Keratinocyte (primary cell): ENCODE results near the gene SNAPC4.

Source experiments
- EZH2 ChIP-seq: IDR thresholded peaks from one replicate; pipeline ENCODE4 v1.6.1; 2012; ENCODE audit warnings: inconsistent platforms, mild to moderate bottlenecking, low read length, moderate library complexity
- TF ChIP-seq, protein P1 (sequence below), 3 experiments: IDR thresholded peaks in 1 of 3; conservative IDR thresholded peaks in 1 of 3; optimal IDR thresholded peaks in 1 of 3; 2 replicates in 2 of 3; 3 replicates in 1 of 3; pipeline versions ENCODE3 to v1.5.1; 2011; ENCODE audit warnings: low read length in 3 of 3, mild to moderate bottlenecking in 3 of 3, moderate library complexity in 2 of 3, control low read depth in 1 of 3, inconsistent platforms in 1 of 3; ENCODE audit not compliant: insufficient read depth in 2 of 3; ENCODE audit errors: extremely low read depth in 1 of 3

DNA sequence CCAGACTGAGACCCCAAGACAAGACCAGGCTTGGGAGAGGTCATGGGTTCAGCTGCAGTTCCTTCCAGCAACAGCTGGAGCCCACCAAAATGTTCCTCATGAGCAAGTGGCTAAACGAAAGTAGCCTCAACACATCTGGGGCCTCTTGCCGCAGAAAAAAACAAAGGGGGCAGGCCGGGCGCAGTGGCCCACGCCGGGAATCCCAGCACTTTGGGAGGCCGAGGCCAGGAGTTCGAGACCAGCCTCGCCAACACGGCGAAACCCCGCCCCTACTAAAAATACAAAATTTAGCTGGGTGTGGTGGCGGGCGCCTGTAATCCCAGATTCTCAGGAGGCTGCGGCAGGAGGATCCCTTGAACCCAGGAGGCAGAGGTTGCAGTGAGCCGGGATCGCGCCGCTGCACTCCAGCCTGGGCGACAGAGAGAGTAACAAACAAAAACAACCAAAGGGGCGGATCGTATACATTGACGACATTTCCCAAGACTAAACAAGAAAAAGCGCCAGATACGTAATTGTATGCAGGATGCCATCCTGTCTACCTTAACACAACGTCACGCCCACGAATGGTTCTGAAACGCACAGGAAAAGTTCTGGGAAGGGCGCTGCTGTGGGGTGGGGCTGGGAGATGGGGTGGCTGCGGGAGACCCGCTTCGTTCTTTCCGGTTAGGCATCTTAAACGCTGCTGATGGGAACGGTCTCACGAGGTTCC, 38.0 kb upstream of the SNAPC4 start:
- TF ChIP-seq, protein P1, sequence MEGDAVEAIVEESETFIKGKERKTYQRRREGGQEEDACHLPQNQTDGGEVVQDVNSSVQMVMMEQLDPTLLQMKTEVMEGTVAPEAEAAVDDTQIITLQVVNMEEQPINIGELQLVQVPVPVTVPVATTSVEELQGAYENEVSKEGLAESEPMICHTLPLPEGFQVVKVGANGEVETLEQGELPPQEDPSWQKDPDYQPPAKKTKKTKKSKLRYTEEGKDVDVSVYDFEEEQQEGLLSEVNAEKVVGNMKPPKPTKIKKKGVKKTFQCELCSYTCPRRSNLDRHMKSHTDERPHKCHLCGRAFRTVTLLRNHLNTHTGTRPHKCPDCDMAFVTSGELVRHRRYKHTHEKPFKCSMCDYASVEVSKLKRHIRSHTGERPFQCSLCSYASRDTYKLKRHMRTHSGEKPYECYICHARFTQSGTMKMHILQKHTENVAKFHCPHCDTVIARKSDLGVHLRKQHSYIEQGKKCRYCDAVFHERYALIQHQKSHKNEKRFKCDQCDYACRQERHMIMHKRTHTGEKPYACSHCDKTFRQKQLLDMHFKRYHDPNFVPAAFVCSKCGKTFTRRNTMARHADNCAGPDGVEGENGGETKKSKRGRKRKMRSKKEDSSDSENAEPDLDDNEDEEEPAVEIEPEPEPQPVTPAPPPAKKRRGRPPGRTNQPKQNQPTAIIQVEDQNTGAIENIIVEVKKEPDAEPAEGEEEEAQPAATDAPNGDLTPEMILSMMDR (optimal IDR thresholded peaks at IDR 0.05 in 1 of 3, IDR thresholded peaks at IDR 0.05 in 1 of 3, conservative IDR thresholded peaks at IDR 0.05 in 1 of 3; ENCODE audit: extremely low read depth in 1 of 3, insufficient read depth in 2 of 3, low read length in 3 of 3) = no peak
- TF ChIP-seq EZH2 = no peak
